ENCODE results near the gene DOCK3.

Gene DOCK3

DNA sequence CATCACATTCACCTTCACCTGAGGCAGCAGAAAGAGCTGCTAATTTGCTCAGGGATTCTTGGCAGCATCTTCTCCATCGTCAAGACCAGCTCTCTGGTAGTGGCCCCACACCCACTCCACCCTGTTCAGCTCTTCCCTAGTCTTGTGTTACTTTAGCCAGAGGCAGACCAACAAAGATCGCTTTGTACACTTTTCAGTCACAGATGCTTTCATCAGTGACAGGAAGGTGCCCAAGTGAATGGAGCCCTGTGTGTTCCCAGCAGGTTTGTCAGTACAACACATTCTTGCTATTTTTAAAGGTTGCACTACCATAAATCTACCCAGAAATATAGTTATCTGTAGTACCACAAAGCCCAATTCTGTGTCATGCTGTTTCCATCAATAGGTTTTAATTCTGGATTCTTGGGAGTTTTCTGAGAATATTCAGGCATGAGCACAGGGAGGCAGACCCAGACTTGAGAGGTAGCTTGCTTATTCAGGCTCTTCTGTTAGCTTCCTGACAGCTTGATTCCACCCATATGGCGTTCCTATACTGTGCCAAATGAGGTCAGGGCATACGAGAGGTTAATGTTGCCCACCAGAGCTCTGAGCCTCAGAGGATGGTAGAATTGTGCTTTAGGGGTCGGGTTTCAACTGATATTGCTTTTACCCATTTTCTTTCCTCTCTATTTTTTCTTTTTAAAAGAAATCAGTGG lies 600.5 kb downstream of the DOCK3 start (continued):
- TF ChIP-seq, protein P1, sequence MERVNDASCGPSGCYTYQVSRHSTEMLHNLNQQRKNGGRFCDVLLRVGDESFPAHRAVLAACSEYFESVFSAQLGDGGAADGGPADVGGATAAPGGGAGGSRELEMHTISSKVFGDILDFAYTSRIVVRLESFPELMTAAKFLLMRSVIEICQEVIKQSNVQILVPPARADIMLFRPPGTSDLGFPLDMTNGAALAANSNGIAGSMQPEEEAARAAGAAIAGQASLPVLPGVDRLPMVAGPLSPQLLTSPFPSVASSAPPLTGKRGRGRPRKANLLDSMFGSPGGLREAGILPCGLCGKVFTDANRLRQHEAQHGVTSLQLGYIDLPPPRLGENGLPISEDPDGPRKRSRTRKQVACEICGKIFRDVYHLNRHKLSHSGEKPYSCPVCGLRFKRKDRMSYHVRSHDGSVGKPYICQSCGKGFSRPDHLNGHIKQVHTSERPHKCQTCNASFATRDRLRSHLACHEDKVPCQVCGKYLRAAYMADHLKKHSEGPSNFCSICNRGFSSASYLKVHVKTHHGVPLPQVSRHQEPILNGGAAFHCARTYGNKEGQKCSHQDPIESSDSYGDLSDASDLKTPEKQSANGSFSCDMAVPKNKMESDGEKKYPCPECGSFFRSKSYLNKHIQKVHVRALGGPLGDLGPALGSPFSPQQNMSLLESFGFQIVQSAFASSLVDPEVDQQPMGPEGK (CRISPR knock-in tag; IDR thresholded peaks at IDR 0.05; ENCODE audit: borderline replicate concordance): no peak
- TF ChIP-seq, protein P2, sequence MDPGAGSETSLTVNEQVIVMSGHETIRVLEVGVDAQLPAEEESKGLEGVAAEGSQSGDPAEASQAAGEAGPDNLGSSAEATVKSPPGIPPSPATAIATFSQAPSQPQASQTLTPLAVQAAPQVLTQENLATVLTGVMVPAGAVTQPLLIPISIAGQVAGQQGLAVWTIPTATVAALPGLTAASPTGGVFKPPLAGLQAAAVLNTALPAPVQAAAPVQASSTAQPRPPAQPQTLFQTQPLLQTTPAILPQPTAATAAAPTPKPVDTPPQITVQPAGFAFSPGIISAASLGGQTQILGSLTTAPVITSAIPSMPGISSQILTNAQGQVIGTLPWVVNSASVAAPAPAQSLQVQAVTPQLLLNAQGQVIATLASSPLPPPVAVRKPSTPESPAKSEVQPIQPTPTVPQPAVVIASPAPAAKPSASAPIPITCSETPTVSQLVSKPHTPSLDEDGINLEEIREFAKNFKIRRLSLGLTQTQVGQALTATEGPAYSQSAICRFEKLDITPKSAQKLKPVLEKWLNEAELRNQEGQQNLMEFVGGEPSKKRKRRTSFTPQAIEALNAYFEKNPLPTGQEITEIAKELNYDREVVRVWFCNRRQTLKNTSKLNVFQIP (CRISPR knock-in tag; IDR thresholded peaks at IDR 0.05; ENCODE audit: borderline replicate concordance, low read depth): no peak
- no peak for TF ChIP-seq ZFP30 (CRISPR knock-in tag; IDR thresholded peaks at IDR 0.05)

DNA sequence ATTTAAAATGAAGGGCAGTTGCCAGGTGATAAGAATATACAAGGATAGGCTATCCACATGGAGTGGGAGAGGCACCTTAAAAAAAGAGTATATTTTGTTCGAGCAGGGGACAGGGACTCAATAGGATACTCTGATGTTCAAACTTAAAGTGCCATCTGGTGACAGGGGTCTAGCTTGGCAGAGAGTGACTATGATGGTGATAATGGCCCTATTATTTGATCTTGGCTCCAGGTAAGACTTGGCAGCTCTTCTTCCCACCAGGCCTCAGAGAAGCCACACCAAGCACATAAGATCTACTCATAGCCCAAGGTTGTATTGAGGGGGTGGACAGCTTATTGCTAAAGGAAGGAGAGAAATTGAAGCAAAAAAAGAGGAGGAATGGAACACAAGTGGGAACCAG lies 601.3 kb downstream of the DOCK3 start:
- TF ChIP-seq ISL1 (CRISPR knock-in tag; IDR thresholded peaks at IDR 0.05): no peak
- no peak for TF ChIP-seq RARB (CRISPR knock-in tag; IDR thresholded peaks at IDR 0.05)
- no peak for TF ChIP-seq ZNF8 (CRISPR knock-in tag; IDR thresholded peaks at IDR 0.05)
- TF ChIP-seq CSDC2 (CRISPR knock-in tag; IDR thresholded peaks at IDR 0.05): no peak
- no peak for TF ChIP-seq PPARA (CRISPR knock-in tag; IDR thresholded peaks at IDR 0.05; ENCODE audit: borderline replicate concordance)
- TF ChIP-seq SNAI2 (CRISPR knock-in tag; IDR thresholded peaks at IDR 0.05): no peak
- no peak for TF ChIP-seq ESRRG (CRISPR knock-in tag; IDR thresholded peaks at IDR 0.05)
- TF ChIP-seq GLIS3 (CRISPR knock-in tag; IDR thresholded peaks at IDR 0.05): no peak
- TF ChIP-seq TOX (CRISPR knock-in tag; IDR thresholded peaks at IDR 0.05; ENCODE audit: borderline replicate concordance): no peak
- TF ChIP-seq, protein P3, sequence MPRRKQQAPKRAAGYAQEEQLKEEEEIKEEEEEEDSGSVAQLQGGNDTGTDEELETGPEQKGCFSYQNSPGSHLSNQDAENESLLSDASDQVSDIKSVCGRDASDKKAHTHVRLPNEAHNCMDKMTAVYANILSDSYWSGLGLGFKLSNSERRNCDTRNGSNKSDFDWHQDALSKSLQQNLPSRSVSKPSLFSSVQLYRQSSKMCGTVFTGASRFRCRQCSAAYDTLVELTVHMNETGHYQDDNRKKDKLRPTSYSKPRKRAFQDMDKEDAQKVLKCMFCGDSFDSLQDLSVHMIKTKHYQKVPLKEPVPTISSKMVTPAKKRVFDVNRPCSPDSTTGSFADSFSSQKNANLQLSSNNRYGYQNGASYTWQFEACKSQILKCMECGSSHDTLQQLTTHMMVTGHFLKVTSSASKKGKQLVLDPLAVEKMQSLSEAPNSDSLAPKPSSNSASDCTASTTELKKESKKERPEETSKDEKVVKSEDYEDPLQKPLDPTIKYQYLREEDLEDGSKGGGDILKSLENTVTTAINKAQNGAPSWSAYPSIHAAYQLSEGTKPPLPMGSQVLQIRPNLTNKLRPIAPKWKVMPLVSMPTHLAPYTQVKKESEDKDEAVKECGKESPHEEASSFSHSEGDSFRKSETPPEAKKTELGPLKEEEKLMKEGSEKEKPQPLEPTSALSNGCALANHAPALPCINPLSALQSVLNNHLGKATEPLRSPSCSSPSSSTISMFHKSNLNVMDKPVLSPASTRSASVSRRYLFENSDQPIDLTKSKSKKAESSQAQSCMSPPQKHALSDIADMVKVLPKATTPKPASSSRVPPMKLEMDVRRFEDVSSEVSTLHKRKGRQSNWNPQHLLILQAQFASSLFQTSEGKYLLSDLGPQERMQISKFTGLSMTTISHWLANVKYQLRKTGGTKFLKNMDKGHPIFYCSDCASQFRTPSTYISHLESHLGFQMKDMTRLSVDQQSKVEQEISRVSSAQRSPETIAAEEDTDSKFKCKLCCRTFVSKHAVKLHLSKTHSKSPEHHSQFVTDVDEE (CRISPR knock-in tag; IDR thresholded peaks at IDR 0.05): no peak
- TF ChIP-seq ARNTL (CRISPR knock-in tag; IDR thresholded peaks at IDR 0.05; ENCODE audit: borderline replicate concordance, low read depth): no peak
- ATAC-seq: no peak

DNA sequence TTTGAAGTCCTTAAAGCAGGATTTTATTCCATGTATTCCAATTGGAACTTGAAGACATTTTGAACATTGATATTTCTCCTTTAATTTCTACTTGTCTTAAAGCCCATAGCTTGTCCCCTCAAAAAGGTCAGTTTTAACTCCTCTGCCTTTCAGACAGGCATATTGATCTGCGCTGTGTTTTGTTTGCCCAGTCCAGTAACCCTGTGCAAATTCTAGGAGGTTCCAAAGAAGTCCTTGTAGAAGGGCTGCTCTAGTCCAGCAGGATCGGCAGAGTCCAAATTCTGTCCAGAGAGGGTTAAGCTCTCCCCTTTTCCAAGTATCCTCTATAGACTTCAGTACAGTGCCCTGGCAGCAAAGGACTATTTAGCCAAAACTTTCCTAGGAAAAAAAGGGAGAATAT lies 604.7 kb downstream of the DOCK3 start:
- no peak for ATAC-seq
- no peak for TF ChIP-seq ISL1 (CRISPR knock-in tag; IDR thresholded peaks at IDR 0.05)

DNA sequence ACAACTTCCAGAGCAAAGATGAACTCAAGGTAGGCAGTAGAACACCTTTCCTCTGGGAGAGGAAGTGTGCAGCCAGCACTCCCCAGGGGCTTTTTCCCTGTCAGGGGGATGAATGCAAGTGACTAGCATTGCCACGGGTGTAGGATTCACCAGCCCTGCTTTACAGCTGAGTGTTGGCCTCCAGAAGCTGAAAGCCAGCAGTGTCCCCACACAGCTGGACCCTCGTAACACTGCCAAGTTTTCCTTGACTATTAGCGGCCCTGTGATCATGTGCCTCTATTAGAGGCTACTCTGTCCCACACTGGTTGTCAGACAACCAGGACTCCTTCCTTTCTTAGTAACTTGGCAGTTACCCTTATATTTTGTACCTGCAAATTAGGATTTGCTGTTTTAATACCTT lies 605.4 kb downstream of the DOCK3 start:
- no peak for TF ChIP-seq ZNF70 (CRISPR knock-in tag; IDR thresholded peaks at IDR 0.05)
- TF ChIP-seq CSDC2 (CRISPR knock-in tag; IDR thresholded peaks at IDR 0.05): no peak
- TF ChIP-seq, protein P1 (CRISPR knock-in tag; IDR thresholded peaks at IDR 0.05; ENCODE audit: borderline replicate concordance): no peak
- no peak for TF ChIP-seq BACH2 (CRISPR knock-in tag; IDR thresholded peaks at IDR 0.05; ENCODE audit: borderline replicate concordance)
- TF ChIP-seq, protein P4, sequence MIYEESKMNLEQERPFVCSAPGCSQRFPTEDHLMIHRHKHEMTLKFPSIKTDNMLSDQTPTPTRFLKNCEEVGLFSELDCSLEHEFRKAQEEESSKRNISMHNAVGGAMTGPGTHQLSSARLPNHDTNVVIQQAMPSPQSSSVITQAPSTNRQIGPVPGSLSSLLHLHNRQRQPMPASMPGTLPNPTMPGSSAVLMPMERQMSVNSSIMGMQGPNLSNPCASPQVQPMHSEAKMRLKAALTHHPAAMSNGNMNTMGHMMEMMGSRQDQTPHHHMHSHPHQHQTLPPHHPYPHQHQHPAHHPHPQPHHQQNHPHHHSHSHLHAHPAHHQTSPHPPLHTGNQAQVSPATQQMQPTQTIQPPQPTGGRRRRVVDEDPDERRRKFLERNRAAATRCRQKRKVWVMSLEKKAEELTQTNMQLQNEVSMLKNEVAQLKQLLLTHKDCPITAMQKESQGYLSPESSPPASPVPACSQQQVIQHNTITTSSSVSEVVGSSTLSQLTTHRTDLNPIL (CRISPR knock-in tag; IDR thresholded peaks at IDR 0.05; ENCODE audit: low read depth): no peak
- TF ChIP-seq ZNF565 (CRISPR knock-in tag; conservative IDR thresholded peaks at IDR 0.05; ENCODE audit: low read depth): no peak
- no peak for ATAC-seq
